ENCODE data around the gene SERTAD2.

- TF ChIP-seq, protein P1, sequence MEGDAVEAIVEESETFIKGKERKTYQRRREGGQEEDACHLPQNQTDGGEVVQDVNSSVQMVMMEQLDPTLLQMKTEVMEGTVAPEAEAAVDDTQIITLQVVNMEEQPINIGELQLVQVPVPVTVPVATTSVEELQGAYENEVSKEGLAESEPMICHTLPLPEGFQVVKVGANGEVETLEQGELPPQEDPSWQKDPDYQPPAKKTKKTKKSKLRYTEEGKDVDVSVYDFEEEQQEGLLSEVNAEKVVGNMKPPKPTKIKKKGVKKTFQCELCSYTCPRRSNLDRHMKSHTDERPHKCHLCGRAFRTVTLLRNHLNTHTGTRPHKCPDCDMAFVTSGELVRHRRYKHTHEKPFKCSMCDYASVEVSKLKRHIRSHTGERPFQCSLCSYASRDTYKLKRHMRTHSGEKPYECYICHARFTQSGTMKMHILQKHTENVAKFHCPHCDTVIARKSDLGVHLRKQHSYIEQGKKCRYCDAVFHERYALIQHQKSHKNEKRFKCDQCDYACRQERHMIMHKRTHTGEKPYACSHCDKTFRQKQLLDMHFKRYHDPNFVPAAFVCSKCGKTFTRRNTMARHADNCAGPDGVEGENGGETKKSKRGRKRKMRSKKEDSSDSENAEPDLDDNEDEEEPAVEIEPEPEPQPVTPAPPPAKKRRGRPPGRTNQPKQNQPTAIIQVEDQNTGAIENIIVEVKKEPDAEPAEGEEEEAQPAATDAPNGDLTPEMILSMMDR (conservative IDR thresholded peaks at IDR 0.05; ENCODE audit: low read depth in 2 of 2), result no peak
- TF ChIP-seq EZH2 (IDR thresholded peaks at IDR 0.05; ENCODE audit: low read depth, unreplicated experiment) (no peak), ETS1 (IDR thresholded peaks at IDR 0.05) (no peak), NANOG (IDR thresholded peaks at IDR 0.05; ENCODE audit: borderline replicate concordance) (no peak), EZH2phosphoT487 (IDR thresholded peaks at IDR 0.05; ENCODE audit: unreplicated experiment) (no peak)
- TF ChIP-seq, protein P2, sequence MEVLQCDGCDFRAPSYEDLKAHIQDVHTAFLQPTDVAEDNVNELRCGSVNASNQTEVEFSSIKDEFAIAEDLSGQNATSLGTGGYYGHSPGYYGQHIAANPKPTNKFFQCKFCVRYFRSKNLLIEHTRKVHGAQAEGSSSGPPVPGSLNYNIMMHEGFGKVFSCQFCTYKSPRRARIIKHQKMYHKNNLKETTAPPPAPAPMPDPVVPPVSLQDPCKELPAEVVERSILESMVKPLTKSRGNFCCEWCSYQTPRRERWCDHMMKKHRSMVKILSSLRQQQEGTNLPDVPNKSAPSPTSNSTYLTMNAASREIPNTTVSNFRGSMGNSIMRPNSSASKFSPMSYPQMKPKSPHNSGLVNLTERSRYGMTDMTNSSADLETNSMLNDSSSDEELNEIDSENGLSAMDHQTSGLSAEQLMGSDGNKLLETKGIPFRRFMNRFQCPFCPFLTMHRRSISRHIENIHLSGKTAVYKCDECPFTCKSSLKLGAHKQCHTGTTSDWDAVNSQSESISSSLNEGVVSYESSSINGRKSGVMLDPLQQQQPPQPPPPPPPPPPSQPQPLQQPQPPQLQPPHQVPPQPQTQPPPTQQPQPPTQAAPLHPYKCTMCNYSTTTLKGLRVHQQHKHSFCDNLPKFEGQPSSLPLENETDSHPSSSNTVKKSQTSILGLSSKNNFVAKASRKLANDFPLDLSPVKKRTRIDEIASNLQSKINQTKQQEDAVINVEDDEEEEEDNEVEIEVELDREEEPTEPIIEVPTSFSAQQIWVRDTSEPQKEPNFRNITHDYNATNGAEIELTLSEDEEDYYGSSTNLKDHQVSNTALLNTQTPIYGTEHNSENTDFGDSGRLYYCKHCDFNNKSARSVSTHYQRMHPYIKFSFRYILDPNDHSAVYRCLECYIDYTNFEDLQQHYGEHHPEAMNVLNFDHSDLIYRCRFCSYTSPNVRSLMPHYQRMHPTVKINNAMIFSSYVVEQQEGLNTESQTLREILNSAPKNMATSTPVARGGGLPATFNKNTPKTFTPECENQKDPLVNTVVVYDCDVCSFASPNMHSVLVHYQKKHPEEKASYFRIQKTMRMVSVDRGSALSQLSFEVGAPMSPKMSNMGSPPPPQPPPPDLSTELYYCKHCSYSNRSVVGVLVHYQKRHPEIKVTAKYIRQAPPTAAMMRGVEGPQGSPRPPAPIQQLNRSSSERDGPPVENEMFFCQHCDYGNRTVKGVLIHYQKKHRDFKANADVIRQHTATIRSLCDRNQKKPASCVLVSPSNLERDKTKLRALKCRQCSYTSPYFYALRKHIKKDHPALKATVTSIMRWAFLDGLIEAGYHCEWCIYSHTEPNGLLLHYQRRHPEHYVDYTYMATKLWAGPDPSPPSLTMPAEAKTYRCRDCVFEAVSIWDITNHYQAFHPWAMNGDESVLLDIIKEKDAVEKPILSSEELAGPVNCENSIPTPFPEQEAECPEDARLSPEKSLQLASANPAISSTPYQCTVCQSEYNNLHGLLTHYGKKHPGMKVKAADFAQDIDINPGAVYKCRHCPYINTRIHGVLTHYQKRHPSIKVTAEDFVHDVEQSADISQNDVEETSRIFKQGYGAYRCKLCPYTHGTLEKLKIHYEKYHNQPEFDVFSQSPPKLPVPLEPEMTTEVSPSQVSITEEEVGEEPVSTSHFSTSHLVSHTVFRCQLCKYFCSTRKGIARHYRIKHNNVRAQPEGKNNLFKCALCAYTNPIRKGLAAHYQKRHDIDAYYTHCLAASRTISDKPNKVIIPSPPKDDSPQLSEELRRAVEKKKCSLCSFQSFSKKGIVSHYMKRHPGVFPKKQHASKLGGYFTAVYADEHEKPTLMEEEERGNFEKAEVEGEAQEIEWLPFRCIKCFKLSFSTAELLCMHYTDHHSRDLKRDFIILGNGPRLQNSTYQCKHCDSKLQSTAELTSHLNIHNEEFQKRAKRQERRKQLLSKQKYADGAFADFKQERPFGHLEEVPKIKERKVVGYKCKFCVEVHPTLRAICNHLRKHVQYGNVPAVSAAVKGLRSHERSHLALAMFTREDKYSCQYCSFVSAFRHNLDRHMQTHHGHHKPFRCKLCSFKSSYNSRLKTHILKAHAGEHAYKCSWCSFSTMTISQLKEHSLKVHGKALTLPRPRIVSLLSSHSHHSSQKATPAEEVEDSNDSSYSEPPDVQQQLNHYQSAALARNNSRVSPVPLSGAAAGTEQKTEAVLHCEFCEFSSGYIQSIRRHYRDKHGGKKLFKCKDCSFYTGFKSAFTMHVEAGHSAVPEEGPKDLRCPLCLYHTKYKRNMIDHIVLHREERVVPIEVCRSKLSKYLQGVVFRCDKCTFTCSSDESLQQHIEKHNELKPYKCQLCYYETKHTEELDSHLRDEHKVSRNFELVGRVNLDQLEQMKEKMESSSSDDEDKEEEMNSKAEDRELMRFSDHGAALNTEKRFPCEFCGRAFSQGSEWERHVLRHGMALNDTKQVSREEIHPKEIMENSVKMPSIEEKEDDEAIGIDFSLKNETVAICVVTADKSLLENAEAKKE (CRISPR knock-in tag; IDR thresholded peaks at IDR 0.05), result no peak
Measured at GRCh38 chr2:64698177-64698643, 44.5 kb upstream of the SERTAD2 start.

Measured in GM23338 (cell line).